WTC11 (cell line): ENCODE measurements around the gene RPS15. TPM values are rescaled to one million over a fixed set of nuclear protein-coding genes. Genes with fewer than 3 reads are reported as not detected.

Experiments used
- ATAC-seq: fragments of 200-7000 bp; cut with Tn5 transposase; 2 replicates; pipeline ENCODE4 v1.10.0; 2021; ENCODE audit warnings: mild to moderate bottlenecking, moderate library complexity
- CTCF ChIA-PET: fragments of 300-600 bp; sonication (Branson Sonifier 250); formaldehyde crosslinking; loops from one replicate; lab custom pipeline; 2021; ENCODE audit warnings: antibody characterized with exemption; lab: Charles Lee
- POLR2A ChIA-PET: fragments of 350-600 bp; sonication (Branson Sonifier 250); formaldehyde crosslinking; loops from one replicate; lab custom pipeline; 2021; ENCODE audit warnings: antibody characterized with exemption; lab: Charles Lee
- DNase-seq: peaks from one replicate; pipeline ENCODE4 v3.0.0; 2021; ENCODE audit warnings: low spot score
- H3K27ac Mint-ChIP-seq: 2 replicates; pipeline ENCODE4 v1.8.0; 2021; ENCODE audit warnings: mixed read lengths
- H3K27me3 Mint-ChIP-seq: 2 replicates; pipeline ENCODE4 v1.8.0; 2021; ENCODE audit warnings: low read depth, mild to moderate bottlenecking, moderate library complexity, mixed read lengths
- H3K36me3 Mint-ChIP-seq: 2 replicates; pipeline ENCODE4 v1.8.0; 2021; ENCODE audit warnings: mixed read lengths
- H3K4me1 Mint-ChIP-seq: 2 replicates; pipeline ENCODE4 v1.8.0; 2022; ENCODE audit warnings: mixed read lengths
- H3K4me3 Mint-ChIP-seq: 2 replicates; pipeline ENCODE4 v1.8.0; 2021; ENCODE audit warnings: mild to moderate bottlenecking, moderate library complexity, mixed read lengths
- H3K9me3 Mint-ChIP-seq: 2 replicates; pipeline ENCODE4 v1.8.0; 2021; ENCODE audit warnings: mixed read lengths
- ATF1 ChIP-seq: sonication (generic); formaldehyde crosslinking; IDR thresholded peaks from 2 replicates; pipeline ENCODE4 v1.8.1; 2023; ENCODE audit warnings: mild to moderate bottlenecking, moderate library complexity, missing genetic modification reagents
- CREB1 ChIP-seq: sonication (generic); formaldehyde crosslinking; IDR thresholded peaks from 2 replicates; pipeline ENCODE4 v1.8.0; 2023; ENCODE audit warnings: mild to moderate bottlenecking, missing genetic modification reagents
- CREM ChIP-seq: sonication (generic); formaldehyde crosslinking; IDR thresholded peaks from 2 replicates; pipeline ENCODE4 v1.8.1; 2022; ENCODE audit warnings: mild to moderate bottlenecking, missing genetic modification reagents, moderate library complexity
- ELF4 ChIP-seq: sonication (generic); formaldehyde crosslinking; IDR thresholded peaks from 2 replicates; pipeline ENCODE4 v1.8.1; 2022; ENCODE audit warnings: low read depth, mild to moderate bottlenecking, moderate library complexity, missing genetic modification reagents
- FOXK1 ChIP-seq: sonication (generic); formaldehyde crosslinking; IDR thresholded peaks from 2 replicates; pipeline ENCODE4 v1.8.0; 2022; ENCODE audit warnings: mild to moderate bottlenecking, moderate library complexity, missing genetic modification reagents
- GRHL2 ChIP-seq: fragments of 250-450 bp; sonication (Bioruptor Pico); IDR thresholded peaks from 2 replicates; pipeline ENCODE4 v1.8.0; 2022; ENCODE audit warnings: mild to moderate bottlenecking, moderate library complexity; ENCODE audit not compliant: insufficient replicate concordance, severe bottlenecking
- JUN ChIP-seq: sonication (generic); formaldehyde crosslinking; IDR thresholded peaks from 2 replicates; pipeline ENCODE4 v1.8.0; 2023; ENCODE audit warnings: mild to moderate bottlenecking, missing genetic modification reagents
- KAT7 ChIP-seq: sonication (generic); formaldehyde crosslinking; IDR thresholded peaks from 2 replicates; pipeline ENCODE4 v1.8.1; 2023; ENCODE audit warnings: missing genetic modification reagents, mild to moderate bottlenecking, borderline replicate concordance
- MLX ChIP-seq: sonication (generic); formaldehyde crosslinking; IDR thresholded peaks from 2 replicates; pipeline ENCODE4 v1.8.1; 2023; ENCODE audit warnings: mild to moderate bottlenecking, missing genetic modification reagents, moderate library complexity
- NFE2L1 ChIP-seq: sonication (generic); formaldehyde crosslinking; IDR thresholded peaks from 2 replicates; pipeline ENCODE4 v1.8.1; 2023; ENCODE audit warnings: missing genetic modification reagents
- NFYB ChIP-seq: sonication (generic); formaldehyde crosslinking; conservative IDR thresholded peaks from 2 replicates; pipeline ENCODE4 v1.8.0; 2022; ENCODE audit warnings: low read depth, missing genetic modification reagents
- NR1H2 ChIP-seq: sonication (generic); formaldehyde crosslinking; IDR thresholded peaks from 2 replicates; pipeline ENCODE4 v1.9.0; 2021; ENCODE audit warnings: mild to moderate bottlenecking, moderate library complexity, missing genetic modification reagents
- RORB ChIP-seq: fragments of 250-450 bp; sonication (Bioruptor Pico); IDR thresholded peaks from 2 replicates; pipeline ENCODE4 v1.9.0; 2021; ENCODE audit warnings: mild to moderate bottlenecking
- SOX15 ChIP-seq: fragments of 250-450 bp; sonication (Bioruptor Pico); IDR thresholded peaks from 2 replicates; pipeline ENCODE4 v1.9.0; 2021; ENCODE audit warnings: mild to moderate bottlenecking
- TEAD1 ChIP-seq: sonication (generic); formaldehyde crosslinking; IDR thresholded peaks from 2 replicates; pipeline ENCODE4 v1.8.0; 2022; ENCODE audit warnings: mild to moderate bottlenecking, missing genetic modification reagents
- ZNF263 ChIP-seq: sonication (generic); formaldehyde crosslinking; IDR thresholded peaks from 2 replicates; pipeline ENCODE4 v1.8.1; 2022; ENCODE audit warnings: low read depth, mild to moderate bottlenecking, moderate library complexity, missing genetic modification reagents
- ZNF281 ChIP-seq: sonication (generic); formaldehyde crosslinking; IDR thresholded peaks from 2 replicates; pipeline ENCODE4 v1.8.0; 2023; ENCODE audit warnings: mild to moderate bottlenecking, missing genetic modification reagents
- ZNF317 ChIP-seq: sonication (generic); formaldehyde crosslinking; IDR thresholded peaks from 2 replicates; pipeline ENCODE4 v1.8.1; 2023; ENCODE audit warnings: low read depth, mild to moderate bottlenecking, moderate library complexity, missing genetic modification reagents, borderline replicate concordance
- ZNF532 ChIP-seq: fragments of 250-450 bp; sonication (Bioruptor Pico); IDR thresholded peaks from 2 replicates; pipeline ENCODE4 v1.9.0; 2021; ENCODE audit warnings: mild to moderate bottlenecking, borderline replicate concordance
- total RNA-seq: library from RNA; stranded (reverse); gene quantifications from 3 replicates; pipeline ENCODE4 v1.2.3, GENCODE V29; 2021
- TF ChIP-seq, protein P1 (sequence below): sonication (generic); formaldehyde crosslinking; IDR thresholded peaks from 2 replicates; pipeline ENCODE4 v1.8.1; 2023; ENCODE audit warnings: mild to moderate bottlenecking, missing genetic modification reagents, moderate library complexity
- TF ChIP-seq, protein P2 (sequence below): sonication (generic); formaldehyde crosslinking; IDR thresholded peaks from 2 replicates; pipeline ENCODE4 v1.8.1; 2023; ENCODE audit warnings: mild to moderate bottlenecking, missing genetic modification reagents, borderline replicate concordance
- TF ChIP-seq, protein P3 (sequence below): fragments of 250-450 bp; sonication (Bioruptor Pico); IDR thresholded peaks from 2 replicates; pipeline ENCODE4 v1.9.0; 2021; ENCODE audit warnings: mild to moderate bottlenecking

Gene RPS15
- total RNA-seq, 1 experiment from 2014 or later = 1,932 TPM

GRCh38 chr19:1390890-1391423 is 47.2 kb upstream of the RPS15 start:
- ChIA-PET POLR2A (no interaction called here), CTCF (no interaction called here)
- Mint-ChIP-seq H3K4me3 (no peak overlapping the region), H3K4me1 (no peaks in the 10 kb centered on the region), H3K9me3 (no peaks in the 10 kb centered on the region), H3K27ac (no peak overlapping the region), H3K36me3 (peaks cover 22% of the 10 kb centered on the region), H3K27me3 (no peaks in the 10 kb centered on the region)
- DNase-seq (no peak), ATAC-seq (no peak)
- TF ChIP-seq KAT7 (CRISPR knock-in tag) = no peak
- TF ChIP-seq CREB1 (CRISPR knock-in tag) = no peak
- no peak for TF ChIP-seq SOX15 (CRISPR knock-in tag)
- no peak for TF ChIP-seq ELF4
- TF ChIP-seq, protein P1, sequence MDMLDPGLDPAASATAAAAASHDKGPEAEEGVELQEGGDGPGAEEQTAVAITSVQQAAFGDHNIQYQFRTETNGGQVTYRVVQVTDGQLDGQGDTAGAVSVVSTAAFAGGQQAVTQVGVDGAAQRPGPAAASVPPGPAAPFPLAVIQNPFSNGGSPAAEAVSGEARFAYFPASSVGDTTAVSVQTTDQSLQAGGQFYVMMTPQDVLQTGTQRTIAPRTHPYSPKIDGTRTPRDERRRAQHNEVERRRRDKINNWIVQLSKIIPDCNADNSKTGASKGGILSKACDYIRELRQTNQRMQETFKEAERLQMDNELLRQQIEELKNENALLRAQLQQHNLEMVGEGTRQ = no peak
- no peak for TF ChIP-seq ATF1 (CRISPR knock-in tag)
- TF ChIP-seq JUN (CRISPR knock-in tag) = no peak
- TF ChIP-seq ZNF317 = no peak
- no peak for TF ChIP-seq NR1H2 (CRISPR knock-in tag)
- no peak for TF ChIP-seq RORB (CRISPR knock-in tag)
- TF ChIP-seq ZNF532 (CRISPR knock-in tag) = no peak
- no peak for TF ChIP-seq MLX (CRISPR knock-in tag)
- no peak for TF ChIP-seq CREM (CRISPR knock-in tag)
- TF ChIP-seq FOXK1 (CRISPR knock-in tag) = no peak
- no peak for TF ChIP-seq NFYB
- TF ChIP-seq TEAD1 (CRISPR knock-in tag) = no peak

DNA sequence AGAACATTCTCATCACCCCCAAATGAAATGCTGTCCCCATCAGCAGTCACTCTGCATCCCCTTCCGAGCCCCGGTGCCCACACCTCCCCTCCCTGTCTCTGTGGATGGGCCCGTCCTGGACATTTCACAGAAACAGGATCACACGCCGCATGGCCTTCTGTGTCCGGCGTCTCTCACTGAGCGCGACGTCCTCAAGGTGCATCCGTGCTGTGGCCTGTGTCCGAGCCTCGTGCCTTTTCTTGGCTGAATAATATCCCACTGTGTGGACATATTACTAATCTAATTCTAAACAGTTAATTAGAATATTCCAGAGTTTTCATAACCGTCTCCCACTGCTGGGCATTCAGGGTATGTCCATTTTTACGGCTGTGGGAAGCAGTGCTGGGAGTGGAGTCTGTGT is 45.8 kb upstream of the RPS15 start:
- H3K4me1 Mint-ChIP-seq = no peaks in the 10 kb centered on the region
- POLR2A ChIA-PET = no interaction called here
- ATAC-seq = no peak
- no peak for DNase-seq
- no peaks in the 10 kb centered on the region for H3K27me3 Mint-ChIP-seq
- H3K36me3 Mint-ChIP-seq = peaks cover 22% of the 10 kb centered on the region
- H3K4me3 Mint-ChIP-seq = no peak overlapping the region
- H3K27ac Mint-ChIP-seq = no peak overlapping the region
- no peaks in the 10 kb centered on the region for H3K9me3 Mint-ChIP-seq
- CTCF ChIA-PET = no interaction called here
- TF ChIP-seq, protein P2, sequence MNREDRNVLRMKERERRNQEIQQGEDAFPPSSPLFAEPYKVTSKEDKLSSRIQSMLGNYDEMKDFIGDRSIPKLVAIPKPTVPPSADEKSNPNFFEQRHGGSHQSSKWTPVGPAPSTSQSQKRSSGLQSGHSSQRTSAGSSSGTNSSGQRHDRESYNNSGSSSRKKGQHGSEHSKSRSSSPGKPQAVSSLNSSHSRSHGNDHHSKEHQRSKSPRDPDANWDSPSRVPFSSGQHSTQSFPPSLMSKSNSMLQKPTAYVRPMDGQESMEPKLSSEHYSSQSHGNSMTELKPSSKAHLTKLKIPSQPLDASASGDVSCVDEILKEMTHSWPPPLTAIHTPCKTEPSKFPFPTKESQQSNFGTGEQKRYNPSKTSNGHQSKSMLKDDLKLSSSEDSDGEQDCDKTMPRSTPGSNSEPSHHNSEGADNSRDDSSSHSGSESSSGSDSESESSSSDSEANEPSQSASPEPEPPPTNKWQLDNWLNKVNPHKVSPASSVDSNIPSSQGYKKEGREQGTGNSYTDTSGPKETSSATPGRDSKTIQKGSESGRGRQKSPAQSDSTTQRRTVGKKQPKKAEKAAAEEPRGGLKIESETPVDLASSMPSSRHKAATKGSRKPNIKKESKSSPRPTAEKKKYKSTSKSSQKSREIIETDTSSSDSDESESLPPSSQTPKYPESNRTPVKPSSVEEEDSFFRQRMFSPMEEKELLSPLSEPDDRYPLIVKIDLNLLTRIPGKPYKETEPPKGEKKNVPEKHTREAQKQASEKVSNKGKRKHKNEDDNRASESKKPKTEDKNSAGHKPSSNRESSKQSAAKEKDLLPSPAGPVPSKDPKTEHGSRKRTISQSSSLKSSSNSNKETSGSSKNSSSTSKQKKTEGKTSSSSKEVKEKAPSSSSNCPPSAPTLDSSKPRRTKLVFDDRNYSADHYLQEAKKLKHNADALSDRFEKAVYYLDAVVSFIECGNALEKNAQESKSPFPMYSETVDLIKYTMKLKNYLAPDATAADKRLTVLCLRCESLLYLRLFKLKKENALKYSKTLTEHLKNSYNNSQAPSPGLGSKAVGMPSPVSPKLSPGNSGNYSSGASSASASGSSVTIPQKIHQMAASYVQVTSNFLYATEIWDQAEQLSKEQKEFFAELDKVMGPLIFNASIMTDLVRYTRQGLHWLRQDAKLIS (CRISPR knock-in tag) = no peak
- TF ChIP-seq ZNF263 (no peak), ZNF281 (CRISPR knock-in tag) (no peak), MLX (CRISPR knock-in tag) (no peak), NFE2L1 (CRISPR knock-in tag) (no peak), GRHL2 (no peak), RORB (CRISPR knock-in tag) (no peak), CREM (CRISPR knock-in tag) (no peak)
- TF ChIP-seq, protein P3, sequence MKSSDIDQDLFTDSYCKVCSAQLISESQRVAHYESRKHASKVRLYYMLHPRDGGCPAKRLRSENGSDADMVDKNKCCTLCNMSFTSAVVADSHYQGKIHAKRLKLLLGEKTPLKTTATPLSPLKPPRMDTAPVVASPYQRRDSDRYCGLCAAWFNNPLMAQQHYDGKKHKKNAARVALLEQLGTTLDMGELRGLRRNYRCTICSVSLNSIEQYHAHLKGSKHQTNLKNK = no peak
